Thyroid gland (tissue), 4 donors: Measurements from ENCODE around the gene UCK2. TPM values are rescaled to one million over a fixed set of nuclear protein-coding genes. Genes with fewer than 3 reads are reported as not detected.
A peak's percentile ranks its signal among the peaks of the same experiment; 100 is the strongest.

Source experiments
- DNase-seq, 2 donors: peaks; one replicate each; pipeline ENCODE4 v3.0.0-alpha.2; 2019
- H3K27ac ChIP-seq, 3 donors: fragments of 200-600 bp; sonication (generic); 1 replicate in 2 of 3; 2 replicates in 1 of 3; pipeline ENCODE4 v1.5.1; 2016 to 2019; ENCODE audit warnings: mild to moderate bottlenecking in 1 of 3, moderate library complexity in 1 of 3
- H3K27me3 ChIP-seq: fragments of 200-600 bp; sonication (generic); one replicate; pipeline ENCODE4 v1.5.1; 2019
- H3K36me3 ChIP-seq, 2 donors: fragments of 200-600 bp; sonication (generic); one replicate each; pipeline ENCODE4 v1.5.1; 2016 to 2019
- H3K4me1 ChIP-seq, 2 donors: fragments of 200-600 bp; sonication (generic); one replicate each; pipeline ENCODE4 v1.5.1; 2017 to 2019
- H3K4me3 ChIP-seq, 3 donors: fragments of 200-600 bp; sonication (generic); replicated peaks in 1 of 3; 1 replicate in 2 of 3; 2 replicates in 1 of 3; pipeline ENCODE4 v1.5.1; 2016; ENCODE audit warnings: mild to moderate bottlenecking in 1 of 3
- H3K9me3 ChIP-seq: fragments of 200-600 bp; sonication (generic); one replicate; pipeline ENCODE4 v1.5.1; 2017
- CTCF ChIP-seq, 6 experiments: fragments of 200-600 bp in 3 of 6; fragments of 450-650 bp in 3 of 6; sonication (generic) in 3 of 6; IDR thresholded peaks; one replicate each; pipeline ENCODE4 v1.5.1; 2016 to 2019; ENCODE audit warnings: antibody characterized with exemption in 6 of 6, mild to moderate bottlenecking in 2 of 6, inconsistent platforms in 1 of 6, moderate library complexity in 1 of 6
- POLR2A ChIP-seq, 2 donors: fragments of 450-650 bp; IDR thresholded peaks; one replicate each; pipeline ENCODE4 v1.6.1; 2017; ENCODE audit warnings: antibody characterized with exemption in 2 of 2, mild to moderate bottlenecking in 2 of 2, moderate library complexity in 1 of 2
- WGBS, 2 donors: methylation state at CpG; one replicate each; pipeline ENCODE4 v1.1.5; 2017; 5-methylcytosine and 5-hydroxymethylcytosine counted together
- intact Hi-C: fragments of 100-400 bp; cut with DNase I; formaldehyde crosslinking; loops from one replicate; pipeline ENCODE4 v1.15.1; 2023
- total RNA-seq, 4 donors: library from RNA; depleted of rRNA; stranded (reverse); fragments of >200 nt; gene quantifications; one replicate each; pipeline ENCODE4 v1.2.3, GENCODE V29; 2016

Gene UCK2
- total RNA-seq, 4 donors from 2014 or later = 15.9 to 21.0 (median 19.3) TPM

GRCh38 chr1:165891111-165891860 lies 63.9 kb downstream of the UCK2 start:
- TF ChIP-seq POLR2A (IDR thresholded peaks at IDR 0.05) (no peak), CTCF (IDR thresholded peaks at IDR 0.05) (no peak)
- intact Hi-C loops = no loop called here
- Histone ChIP-seq H3K27me3 (no peaks in the 10 kb centered on the region), H3K36me3 (no peaks in the 10 kb centered on the region), H3K4me1 (peaks cover 12 to 18% of the 10 kb centered on the region in 2 donors), H3K4me3 (no peak overlapping the region), H3K27ac (peak overlapping the region in 1 of 3 donors; percentile 34), H3K9me3 (no peaks in the 10 kb centered on the region)
- peak; percentile 30 to 35 for DNase-seq
- WGBS, 2 donors = 75 to 78% methylated on average over 7 of the region's 7 CpGs

GRCh38 chr1:165892935-165893334 lies 65.5 kb downstream of the UCK2 start:
- TF ChIP-seq POLR2A (IDR thresholded peaks at IDR 0.05) (no peak), CTCF (IDR thresholded peaks at IDR 0.05) (no peak)
- no peaks in the 10 kb centered on the region for H3K27me3 ChIP-seq
- 89 to 91% methylated on average over 4 of the region's 4 CpGs for WGBS, 2 donors
- H3K27ac ChIP-seq = no peak overlapping the region
- no peak overlapping the region for H3K4me3 ChIP-seq
- intact Hi-C loops = no loop called here
- peaks cover 8 to 12% of the 10 kb centered on the region in 2 donors for H3K4me1 ChIP-seq
- no peaks in the 10 kb centered on the region for H3K36me3 ChIP-seq
- H3K9me3 ChIP-seq = no peaks in the 10 kb centered on the region
- DNase-seq = no peak

- no peak for TF ChIP-seq POLR2A (IDR thresholded peaks at IDR 0.05)
- no peak for TF ChIP-seq CTCF (IDR thresholded peaks at IDR 0.05)
- no peak overlapping the region for H3K27ac ChIP-seq
- 92 to 99% methylated on average over 2 of the region's 2 CpGs for WGBS, 2 donors
- H3K9me3 ChIP-seq = no peaks in the 10 kb centered on the region
- no peaks in the 10 kb centered on the region for H3K36me3 ChIP-seq
- intact Hi-C loops = no loop called here
- H3K4me1 ChIP-seq = peaks cover 8 to 12% of the 10 kb centered on the region in 2 donors
- DNase-seq = no peak
- no peak overlapping the region for H3K4me3 ChIP-seq
- H3K27me3 ChIP-seq = no peaks in the 10 kb centered on the region
Observed at GRCh38 chr1:165893507-165893906, 66.1 kb downstream of the UCK2 start.

- WGBS, 2 donors = 66 to 70% methylated on average over 4 of the region's 4 CpGs
Observed at GRCh38 chr1:165894591-165894990, 67.2 kb downstream of the UCK2 start.

GRCh38 chr1:165895451-165895871 lies 68.0 kb downstream of the UCK2 start:
- intact Hi-C loops = no loop called here
- WGBS, 2 donors = 78 to 82% methylated on average over 5 of the region's 5 CpGs
- no peak for DNase-seq
- peaks cover 9 to 24% of the 10 kb centered on the region in 2 donors for H3K4me1 ChIP-seq
- no peaks in the 10 kb centered on the region for H3K27me3 ChIP-seq
- no peak overlapping the region for H3K4me3 ChIP-seq
- TF ChIP-seq CTCF (IDR thresholded peaks at IDR 0.05) (no peak), POLR2A (IDR thresholded peaks at IDR 0.05) (no peak)
- no peaks in the 10 kb centered on the region for H3K9me3 ChIP-seq
- H3K36me3 ChIP-seq = no peaks in the 10 kb centered on the region
- H3K27ac ChIP-seq = no peak overlapping the region

More at GRCh38 chr1:165894591-165894990, 67.2 kb downstream of the UCK2 start:
- no peaks in the 10 kb centered on the region for H3K36me3 ChIP-seq
- H3K9me3 ChIP-seq = no peaks in the 10 kb centered on the region
- peaks cover 8 to 16% of the 10 kb centered on the region in 2 donors for H3K4me1 ChIP-seq
- no peak for TF ChIP-seq POLR2A (IDR thresholded peaks at IDR 0.05)
- no peak overlapping the region for H3K27ac ChIP-seq
- H3K27me3 ChIP-seq = no peaks in the 10 kb centered on the region
- no peak overlapping the region for H3K4me3 ChIP-seq
- intact Hi-C loops = no loop called here
- no peak for DNase-seq
